ENCODE data around the gene HMGXB4. TPM values are rescaled to one million over a fixed set of nuclear protein-coding genes. Genes with fewer than 3 reads are reported as not detected.

The HMGXB4 gene
- polyA plus RNA-seq, 2 of the 4 experiments (the other 2 are of a cell fraction), result 12.9 to 29.5 TPM

GRCh38 chr22:35299673-35300499, 42.6 kb downstream of the HMGXB4 start, which contains the start of gene TOM1:
Gene TOM1, plus strand, starts transcription at chr22:35299894. Its CDS starts 35 bp downstream, at chr22:35299929.
- FAIRE-seq, result no peak

DNA sequence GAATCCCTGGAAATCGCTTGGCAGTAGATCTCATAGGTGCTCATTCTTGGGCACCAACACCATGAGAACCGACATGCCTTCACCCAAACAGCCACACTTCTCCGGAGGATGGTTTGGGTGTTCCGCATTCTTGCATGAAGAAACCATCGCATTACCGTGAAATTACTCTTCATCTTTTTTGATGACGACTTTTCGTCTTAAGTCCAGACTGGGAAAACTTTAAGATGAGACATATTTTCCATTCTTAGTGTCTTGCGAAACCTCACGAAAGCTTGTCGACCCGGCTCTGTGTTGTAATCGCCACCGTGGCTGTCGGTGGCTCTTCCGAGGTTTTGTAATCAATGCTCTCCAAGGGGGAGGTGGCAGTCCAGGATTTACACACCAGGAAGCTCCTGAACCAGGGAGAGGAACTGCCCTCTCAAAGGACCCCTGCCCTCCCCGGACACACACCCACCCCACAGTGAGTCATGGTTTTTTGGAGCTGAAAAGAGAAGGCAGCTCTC, 44.1 kb downstream of the HMGXB4 start:
- 15% methylated on average over 17 of the region's 17 CpGs for WGBS (ENCODE audit: missing lambda C conversion rate)
- Histone ChIP-seq H3K9me3 (no peaks in the 10 kb centered on the region), H3K4me2 (peak overlapping the region; percentile 80), H3K4me3 (peak overlapping the region; percentile 71), H3K27ac (peak overlapping the region; percentile 83 to 92), H3K4me1 (peaks cover 21% of the 10 kb centered on the region)
- TF ChIP-seq CEBPB (IDR thresholded peaks at IDR 0.05) (peak; percentile 90 to 93), EP300 (IDR thresholded peaks at IDR 0.05) (peak; percentile 53 to 67; a peak in 3 of 5 replicates), TFCP2L1 (CRISPR knock-in tag; IDR thresholded peaks at IDR 0.05) (no peak), FOSL2 (IDR thresholded peaks at IDR 0.05) (no peak), FOSL2 (CRISPR knock-in tag; IDR thresholded peaks at IDR 0.05) (peak; percentile 61; the same call in 1 of the 2 replicates), ESRRA (IDR thresholded peaks at IDR 0.05; ENCODE audit: borderline replicate concordance, low read length) (no peak), JUN (IDR thresholded peaks at IDR 0.05) (peak in 1 of 2 experiments; percentile 30; a peak in 1 of 5 replicates), EHF (CRISPR knock-in tag; IDR thresholded peaks at IDR 0.05) (no peak), NFE2L2 (conservative IDR thresholded peaks at IDR 0.05; ENCODE audit: low read length) (no peak), JUNB (IDR thresholded peaks at IDR 0.05) (0 out of 2 replicates have a peak, but pooled peaks have one; percentile 36), MAFK (IDR thresholded peaks at IDR 0.05; ENCODE audit: partially characterized antibody) (no peak)
- TF ChIP-seq, protein P1, sequence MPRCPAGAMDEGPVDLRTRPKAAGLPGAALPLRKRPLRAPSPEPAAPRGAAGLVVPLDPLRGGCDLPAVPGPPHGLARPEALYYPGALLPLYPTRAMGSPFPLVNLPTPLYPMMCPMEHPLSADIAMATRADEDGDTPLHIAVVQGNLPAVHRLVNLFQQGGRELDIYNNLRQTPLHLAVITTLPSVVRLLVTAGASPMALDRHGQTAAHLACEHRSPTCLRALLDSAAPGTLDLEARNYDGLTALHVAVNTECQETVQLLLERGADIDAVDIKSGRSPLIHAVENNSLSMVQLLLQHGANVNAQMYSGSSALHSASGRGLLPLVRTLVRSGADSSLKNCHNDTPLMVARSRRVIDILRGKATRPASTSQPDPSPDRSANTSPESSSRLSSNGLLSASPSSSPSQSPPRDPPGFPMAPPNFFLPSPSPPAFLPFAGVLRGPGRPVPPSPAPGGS (IDR thresholded peaks at IDR 0.05), result no peak
- TF ChIP-seq, protein P2, sequence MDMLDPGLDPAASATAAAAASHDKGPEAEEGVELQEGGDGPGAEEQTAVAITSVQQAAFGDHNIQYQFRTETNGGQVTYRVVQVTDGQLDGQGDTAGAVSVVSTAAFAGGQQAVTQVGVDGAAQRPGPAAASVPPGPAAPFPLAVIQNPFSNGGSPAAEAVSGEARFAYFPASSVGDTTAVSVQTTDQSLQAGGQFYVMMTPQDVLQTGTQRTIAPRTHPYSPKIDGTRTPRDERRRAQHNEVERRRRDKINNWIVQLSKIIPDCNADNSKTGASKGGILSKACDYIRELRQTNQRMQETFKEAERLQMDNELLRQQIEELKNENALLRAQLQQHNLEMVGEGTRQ (IDR thresholded peaks at IDR 0.05), result no peak
- TF ChIP-seq, protein P3, sequence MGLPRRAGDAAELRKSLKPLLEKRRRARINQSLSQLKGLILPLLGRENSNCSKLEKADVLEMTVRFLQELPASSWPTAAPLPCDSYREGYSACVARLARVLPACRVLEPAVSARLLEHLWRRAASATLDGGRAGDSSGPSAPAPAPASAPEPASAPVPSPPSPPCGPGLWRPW (IDR thresholded peaks at IDR 0.05), result peak; percentile 82
- DNase-seq (ENCODE audit: low read depth in 1 of 2, low spot score in 1 of 2) (peak; percentile 44 to 85), ATAC-seq (peak; percentile 2 to 22; a peak in 2 of 6 replicates), FAIRE-seq (no peak)
- ChIA-PET POLR2A (no interaction called here), CTCF (no interaction called here)

More at GRCh38 chr22:35299673-35300499, 42.6 kb downstream of the HMGXB4 start, which contains the start of gene TOM1:
- H3K4me3 ChIP-seq, result peak within 1 kb of the TSS; percentile 71
- WGBS (ENCODE audit: missing lambda C conversion rate), result 2% methylated on average over 10 of the region's 64 CpGs
- DNase-seq (ENCODE audit: low read depth in 1 of 2, low spot score in 1 of 2) (peak; percentile 94 to 97), ATAC-seq (peak; percentile 92 to 97)
- ChIA-PET POLR2A (interaction anchor here (1.0 kb wide), 1 partner anchor 42 kb away, joined by 4 read pairs; the partner anchor contains the start of gene HMGXB4), CTCF (no interaction called here)
- peak within 1 kb of the TSS; percentile 83 to 92 for H3K27ac ChIP-seq
- TF ChIP-seq JUN (IDR thresholded peaks at IDR 0.05), result peak in 1 of 2 experiments; percentile 66; a peak in 2 of 5 replicates
- no peak for TF ChIP-seq ZC3H11A (IDR thresholded peaks at IDR 0.05)
- peak; percentile 50 for TF ChIP-seq KDM5A (IDR thresholded peaks at IDR 0.05)
- no peak for TF ChIP-seq ESRRA (IDR thresholded peaks at IDR 0.05; ENCODE audit: borderline replicate concordance, low read length)
- no peak for TF ChIP-seq BHLHE40 (IDR thresholded peaks at IDR 0.05; ENCODE audit: low read depth, low read length)
- TF ChIP-seq, protein P1 (IDR thresholded peaks at IDR 0.05), result peak; percentile 47; the same call in 1 of the 3 replicates
- TF ChIP-seq, protein P4, sequence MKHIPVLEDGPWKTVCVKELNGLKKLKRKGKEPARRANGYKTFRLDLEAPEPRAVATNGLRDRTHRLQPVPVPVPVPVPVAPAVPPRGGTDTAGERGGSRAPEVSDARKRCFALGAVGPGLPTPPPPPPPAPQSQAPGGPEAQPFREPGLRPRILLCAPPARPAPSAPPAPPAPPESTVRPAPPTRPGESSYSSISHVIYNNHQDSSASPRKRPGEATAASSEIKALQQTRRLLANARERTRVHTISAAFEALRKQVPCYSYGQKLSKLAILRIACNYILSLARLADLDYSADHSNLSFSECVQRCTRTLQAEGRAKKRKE (CRISPR knock-in tag; IDR thresholded peaks at IDR 0.05; ENCODE audit: low read depth), result no peak
- TF ChIP-seq FOSB (CRISPR knock-in tag; IDR thresholded peaks at IDR 0.05), result no peak
- TF ChIP-seq, protein P2 (IDR thresholded peaks at IDR 0.05), result peak; percentile 99
- no peak for TF ChIP-seq RCOR1 (IDR thresholded peaks at IDR 0.05; ENCODE audit: low read depth, low read length)
- peak; percentile 23; the same call in 1 of the 2 replicates for TF ChIP-seq MYC (IDR thresholded peaks at IDR 0.05; ENCODE audit: borderline replicate concordance, low read length)
- TF ChIP-seq, protein P5, sequence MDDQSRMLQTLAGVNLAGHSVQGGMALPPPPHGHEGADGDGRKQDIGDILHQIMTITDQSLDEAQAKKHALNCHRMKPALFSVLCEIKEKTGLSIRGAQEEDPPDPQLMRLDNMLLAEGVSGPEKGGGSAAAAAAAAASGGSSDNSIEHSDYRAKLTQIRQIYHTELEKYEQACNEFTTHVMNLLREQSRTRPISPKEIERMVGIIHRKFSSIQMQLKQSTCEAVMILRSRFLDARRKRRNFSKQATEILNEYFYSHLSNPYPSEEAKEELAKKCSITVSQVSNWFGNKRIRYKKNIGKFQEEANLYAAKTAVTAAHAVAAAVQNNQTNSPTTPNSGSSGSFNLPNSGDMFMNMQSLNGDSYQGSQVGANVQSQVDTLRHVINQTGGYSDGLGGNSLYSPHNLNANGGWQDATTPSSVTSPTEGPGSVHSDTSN (IDR thresholded peaks at IDR 0.05), result peak; percentile 97
- TF ChIP-seq NFE2L2 (conservative IDR thresholded peaks at IDR 0.05; ENCODE audit: low read length), result no peak
- peak; percentile 75 for TF ChIP-seq MAX (IDR thresholded peaks at IDR 0.05)
- TF ChIP-seq POLR2A (IDR thresholded peaks at IDR 0.05; ENCODE audit: low read length), result peak; percentile 43
- TF ChIP-seq RARB (CRISPR knock-in tag; IDR thresholded peaks at IDR 0.05), result no peak
- H3K4me1 ChIP-seq, result peaks cover 21% of the 10 kb centered on the region
- peak within 1 kb of the TSS; percentile 85 for H3K4me2 ChIP-seq
- no peaks in the 10 kb centered on the region for H3K9me3 ChIP-seq

All from A549 (cell line).